ENCODE data around the gene MIDN. TPM values are rescaled to one million over a fixed set of nuclear protein-coding genes. Genes with fewer than 3 reads are reported as not detected.

MIDN gene
- total RNA-seq, 1 experiment from 2014 or later = 286 TPM

- Histone ChIP-seq H3K4ac (ENCODE audit: low read depth, low read length) (no peak within 1 kb of the TSS), H3K9ac (ENCODE audit: extremely low read depth, insufficient read length, low read length) (peak within 1 kb of the TSS; percentile 39), H2AFZ (ENCODE audit: low read length) (no peak within 1 kb of the TSS), H2BK12ac (ENCODE audit: insufficient read length, low read depth, low read length) (no peak within 1 kb of the TSS), H2BK5ac (ENCODE audit: insufficient read length, low read length) (no peak within 1 kb of the TSS), H3K4me1 (ENCODE audit: insufficient read depth, low read length) (no peaks in the 10 kb centered on the region), H4K5ac (ENCODE audit: insufficient read length, low read depth, low read length) (no peak within 1 kb of the TSS), H2BK15ac (ENCODE audit: low read depth, low read length) (no peak within 1 kb of the TSS), H3K4me2 (ENCODE audit: insufficient read depth, insufficient read length, low read length) (peak within 1 kb of the TSS; percentile 52), H3K9me3 (ENCODE audit: control insufficient read depth, low read depth, low read length) (no peaks in the 10 kb centered on the region), H4K8ac (replicated peaks; ENCODE audit: insufficient read length, low read depth, low read length) (no peak within 1 kb of the TSS), H3K79me1 (ENCODE audit: insufficient read depth, low read depth, low read length, poor library complexity, severe bottlenecking) (no peaks in the 10 kb centered on the region), H3K14ac (ENCODE audit: insufficient read depth, low read length) (no peak within 1 kb of the TSS), H3K27me3 (ENCODE audit: insufficient read depth, low read length) (no peaks in the 10 kb centered on the region), H3T11ph (ENCODE audit: low read length) (no peak within 1 kb of the TSS), H3K27ac (ENCODE audit: insufficient read length, low read depth, low read length) (no peak within 1 kb of the TSS), H3K79me2 (ENCODE audit: insufficient read depth, low read length) (no peaks in the 10 kb centered on the region; the same call in 1 of the 2 replicates), H3K23ac (ENCODE audit: insufficient read length, low read depth, low read length) (no peak within 1 kb of the TSS), H2BK120ac (ENCODE audit: low read depth, low read length, poor library complexity, severe bottlenecking) (no peak within 1 kb of the TSS), H3K18ac (ENCODE audit: insufficient read length, low read depth, low read length) (no peak within 1 kb of the TSS), H4K20me1 (ENCODE audit: control insufficient read depth, insufficient read depth, insufficient read length) (no peaks in the 10 kb centered on the region), H2AK5ac (ENCODE audit: insufficient read length, low read length) (no peak within 1 kb of the TSS), H2BK20ac (ENCODE audit: low read depth, low read length, poor library complexity, severe bottlenecking) (no peak within 1 kb of the TSS), H4K91ac (ENCODE audit: insufficient read length, low read depth, low read length) (no peak within 1 kb of the TSS), H3K56ac (ENCODE audit: insufficient read length, low read depth, low read length) (no peak within 1 kb of the TSS), H3K23me2 (ENCODE audit: insufficient read length, low read depth, low read length, poor library complexity, severe bottlenecking) (peaks cover 6% of the 10 kb centered on the region)
- Mint-ChIP-seq H3K4me1 (peaks cover 15 to 27% of the 10 kb centered on the region in 2 experiments), H3K27ac (peak within 1 kb of the TSS; percentile 52 to 95 (median 84); a peak in 4 of 7 replicates), H3K36me3 (ENCODE audit: insufficient read depth in 1 of 3, low read depth in 3 of 3) (peaks cover 0 to 2% (median 0%) of the 10 kb centered on the region in 3 experiments; a peak in 2 of 7 replicates), H3K27me3 (ENCODE audit: low read depth) (peaks cover 1% of the 10 kb centered on the region), H3K4me3 (peak within 1 kb of the TSS; percentile 85 to 92), H3K9me3 (no peaks in the 10 kb centered on the region; a peak in 1 of 5 replicates)
- no peak for TF ChIP-seq CTCF (conservative IDR thresholded peaks at IDR 0.05)
- peak; percentile 94 for DNase-seq
- WGBS (ENCODE audit: extremely low coverage, insufficient read length, low lambda C conversion rate) = no CpG with 5 or more reads among the region's 79 CpGs
Observed at GRCh38 chr19:1241417-1242095, 6.8 kb upstream of the MIDN start, which contains the start of gene ATP5F1D. Gene ATP5F1D (plus strand): TSS chr19:1241751. CDS start chr19:1241851, 100 bp downstream.

Measured in H9 (cell line).